ENCODE results near the gene CDC42EP5. TPM values are rescaled to one million over a fixed set of nuclear protein-coding genes. Genes with fewer than 3 reads are reported as not detected.

CDC42EP5 gene
- total RNA-seq, 2 donors from 2014 or later: 102 to 193 TPM

GRCh38 chr19:54434873-54435214, 38.3 kb downstream of the CDC42EP5 start:
- intact Hi-C loops (cut with DNase I): no loop called here
- no peak for TF ChIP-seq CTCF (IDR thresholded peaks at IDR 0.05)
- no peak for TF ChIP-seq POLR2AphosphoS5 (IDR thresholded peaks at IDR 0.05)
- no peak for TF ChIP-seq POLR2A (IDR thresholded peaks at IDR 0.05)
- Histone ChIP-seq H3K4me1 (replicated peaks) (peaks cover 7% of the 10 kb centered on the region), H3K4me3 (no peak overlapping the region), H3K9me3 (no peaks in the 10 kb centered on the region), H3K36me3 (no peaks in the 10 kb centered on the region), H3K27ac (no peak overlapping the region), H3K27me3 (replicated peaks; ENCODE audit: insufficient read depth) (no peaks in the 10 kb centered on the region)
- DNase-seq (ENCODE audit: low spot score): no peak
- WGBS: 65% methylated on average over 10 of the region's 11 CpGs

DNA sequence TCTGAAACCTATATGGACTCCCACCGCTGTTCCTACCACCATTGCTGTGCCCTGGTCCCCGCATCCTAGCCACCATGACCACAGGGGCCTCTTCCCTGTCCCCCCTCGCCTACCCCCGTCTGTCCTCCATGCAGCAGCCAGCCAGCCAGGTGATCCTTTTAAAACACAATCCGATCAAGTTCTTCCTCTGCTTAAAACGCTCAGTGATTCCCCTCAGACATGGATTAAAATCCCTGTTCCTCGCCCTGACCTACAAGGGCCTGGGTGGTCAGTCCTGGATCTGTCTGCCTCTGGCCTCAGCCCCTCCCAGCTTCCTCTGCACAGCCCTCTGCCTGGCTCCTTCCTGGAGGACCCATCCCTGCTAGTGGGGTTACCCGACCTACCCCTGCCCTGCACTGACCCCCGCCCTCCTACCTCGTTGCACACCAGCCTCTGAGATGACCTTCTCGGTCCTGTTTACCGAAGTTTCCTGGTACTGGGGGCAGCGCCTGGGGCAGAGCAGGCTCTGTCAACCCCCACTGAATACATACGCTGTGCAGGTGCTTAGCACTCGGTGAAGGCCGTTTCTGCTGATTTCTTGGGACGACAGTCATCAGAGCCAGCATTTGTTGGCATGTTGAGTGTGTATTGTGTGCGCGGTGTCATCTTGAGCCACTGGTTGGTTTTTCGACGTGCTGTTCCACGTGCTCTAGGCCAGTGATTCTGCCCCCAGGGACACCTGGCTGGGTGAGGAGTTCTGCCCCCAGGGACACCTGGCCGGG, 38.8 kb downstream of the CDC42EP5 start:
- DNase-seq (ENCODE audit: low spot score): no peak
- intact Hi-C loops (cut with DNase I): no loop called here
- no peak overlapping the region for H3K27ac ChIP-seq
- H3K36me3 ChIP-seq: no peaks in the 10 kb centered on the region
- TF ChIP-seq CTCF (IDR thresholded peaks at IDR 0.05) (no peak), POLR2A (IDR thresholded peaks at IDR 0.05) (no peak)
- peaks cover 7% of the 10 kb centered on the region for H3K4me1 ChIP-seq (replicated peaks)
- H3K27me3 ChIP-seq (replicated peaks; ENCODE audit: insufficient read depth): no peaks in the 10 kb centered on the region
- H3K9me3 ChIP-seq: no peaks in the 10 kb centered on the region
- no peak overlapping the region for H3K4me3 ChIP-seq
- 60% methylated on average over 22 of the region's 23 CpGs for WGBS

DNA sequence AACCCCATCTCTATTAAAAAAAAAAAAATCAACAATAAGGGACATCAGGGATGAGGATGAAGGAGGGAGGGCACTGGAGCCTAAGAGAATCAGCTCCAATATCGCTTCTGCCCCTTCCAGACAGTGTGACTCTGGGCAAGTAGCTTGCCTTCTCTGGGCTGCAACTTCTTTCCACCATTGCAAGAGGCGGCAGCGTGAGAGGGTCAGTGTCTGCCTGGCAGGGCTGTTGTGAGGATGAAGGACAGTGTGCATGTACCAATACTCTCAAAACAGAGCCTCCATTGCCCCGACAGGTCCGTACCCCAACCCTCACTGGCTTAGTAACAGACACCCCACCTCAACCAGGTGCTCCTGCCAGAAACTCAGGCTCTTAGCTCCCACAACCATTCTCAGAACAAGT, 39.4 kb downstream of the CDC42EP5 start:
- no peak for TF ChIP-seq POLR2AphosphoS5 (IDR thresholded peaks at IDR 0.05)
- Histone ChIP-seq H3K27ac (no peak overlapping the region), H3K4me1 (replicated peaks) (peaks cover 7% of the 10 kb centered on the region), H3K36me3 (no peaks in the 10 kb centered on the region), H3K4me3 (no peak overlapping the region), H3K9me3 (no peaks in the 10 kb centered on the region), H3K27me3 (replicated peaks; ENCODE audit: insufficient read depth) (no peaks in the 10 kb centered on the region)
- intact Hi-C loops (cut with DNase I): no loop called here
- 89% methylated on average over 5 of the region's 5 CpGs for WGBS
- no peak for DNase-seq (ENCODE audit: low spot score)

DNA sequence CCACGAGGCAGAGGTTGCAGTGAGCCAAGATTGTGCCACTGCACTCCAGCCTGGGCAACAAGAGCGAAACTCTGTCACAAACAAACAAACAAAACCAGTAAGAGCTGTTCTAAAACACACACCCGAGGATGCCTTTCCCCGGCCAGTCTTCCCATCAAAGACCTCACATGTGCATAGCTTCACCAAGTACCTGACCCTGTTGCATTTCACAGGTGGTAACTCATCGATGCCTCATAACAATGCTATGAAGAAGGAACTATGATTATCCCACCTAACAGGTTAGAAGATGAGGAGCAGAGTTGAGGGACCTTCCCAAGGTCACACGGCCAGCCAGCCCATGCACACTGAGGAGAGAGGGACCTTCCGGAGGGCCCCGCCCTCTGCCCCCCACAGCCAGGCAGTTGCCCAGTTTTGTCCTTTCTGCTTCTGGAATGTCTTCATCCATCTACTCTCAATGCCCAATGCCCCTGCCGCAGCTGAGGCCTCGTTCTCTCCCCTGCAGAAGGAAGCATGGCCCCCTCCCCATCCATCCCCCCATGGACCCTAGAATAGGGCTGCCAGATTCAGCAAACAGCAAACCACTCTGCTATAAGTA, 40.9 kb downstream of the CDC42EP5 start:
- WGBS: 63% methylated on average over 10 of the region's 10 CpGs
- H3K36me3 ChIP-seq: no peaks in the 10 kb centered on the region
- H3K4me3 ChIP-seq: no peak overlapping the region
- peak; percentile 36 for DNase-seq (ENCODE audit: low spot score)
- peak overlapping the region; percentile 50 to 67 for H3K27ac ChIP-seq
- H3K9me3 ChIP-seq: no peaks in the 10 kb centered on the region
- H3K27me3 ChIP-seq (replicated peaks; ENCODE audit: insufficient read depth): no peaks in the 10 kb centered on the region
- peaks cover 7% of the 10 kb centered on the region for H3K4me1 ChIP-seq (replicated peaks)
- TF ChIP-seq POLR2A (IDR thresholded peaks at IDR 0.05): no peak
- peak; percentile 26 for TF ChIP-seq POLR2AphosphoS5 (IDR thresholded peaks at IDR 0.05)
- TF ChIP-seq CTCF (IDR thresholded peaks at IDR 0.05): no peak
- intact Hi-C loops (cut with DNase I): no loop called here

GRCh38 chr19:54431255-54431838, 41.7 kb downstream of the CDC42EP5 start:
- DNase-seq (ENCODE audit: low spot score): peak; percentile 89
- intact Hi-C loops (cut with DNase I): no loop called here
- H3K27me3 ChIP-seq (replicated peaks; ENCODE audit: insufficient read depth): no peaks in the 10 kb centered on the region
- H3K4me1 ChIP-seq (replicated peaks): peaks cover 7% of the 10 kb centered on the region
- H3K36me3 ChIP-seq: no peaks in the 10 kb centered on the region
- peak overlapping the region; percentile 12 to 23 for H3K4me3 ChIP-seq
- TF ChIP-seq POLR2A (IDR thresholded peaks at IDR 0.05) (no peak), POLR2AphosphoS5 (IDR thresholded peaks at IDR 0.05) (peak; percentile 62)
- H3K9me3 ChIP-seq: no peaks in the 10 kb centered on the region
- peak overlapping the region; percentile 50 to 67 for H3K27ac ChIP-seq
- 11% methylated on average over 11 of the region's 11 CpGs for WGBS
